Activated CD4-positive, alpha-beta T cell treated with anti-CD3 and anti-CD28 coated beads for 48 hours (primary cell): ENCODE measurements around the gene SLC66A2.

Experiments used
- DNase-seq: peaks from one replicate; pipeline ENCODE4 v3.0.0-alpha.2; 2020

SLC66A2 gene

GRCh38 chr18:79917169-79917852, 34.1 kb downstream of the SLC66A2 start:
- no peak for DNase-seq

DNA sequence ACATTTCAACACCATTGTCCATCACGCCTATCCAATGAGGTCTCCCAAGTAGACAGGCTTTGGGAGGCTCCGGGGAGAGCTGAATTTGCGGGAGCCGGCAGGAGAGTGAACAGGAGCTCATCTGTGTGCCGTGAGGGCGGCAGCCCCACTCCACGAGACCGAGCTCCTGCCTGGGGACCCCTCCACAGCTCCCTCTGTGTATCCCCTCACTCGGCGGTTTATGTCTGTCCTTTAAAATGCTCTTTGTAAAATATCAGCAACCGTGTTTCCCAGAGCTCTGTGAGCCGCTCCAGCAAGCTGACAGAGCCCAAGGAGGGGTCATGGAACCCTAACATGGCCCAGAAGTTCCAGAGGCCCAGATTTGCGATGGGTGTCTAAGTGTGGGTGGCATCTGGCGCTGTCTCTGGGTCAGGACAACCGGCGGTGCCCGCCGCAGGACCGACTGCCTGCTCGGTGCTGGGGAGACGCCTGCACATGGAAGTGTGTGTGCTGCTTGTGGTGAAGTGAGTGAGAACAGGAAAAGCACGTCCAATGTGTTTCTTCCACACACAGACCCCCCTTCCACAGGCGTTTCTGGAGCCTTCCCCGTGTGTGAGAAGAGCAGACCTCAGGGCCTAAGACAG, 34.8 kb downstream of the SLC66A2 start:
- no peak for DNase-seq

- no peak for DNase-seq
Measured at GRCh38 chr18:79916128-79916494, 35.3 kb downstream of the SLC66A2 start.

DNA sequence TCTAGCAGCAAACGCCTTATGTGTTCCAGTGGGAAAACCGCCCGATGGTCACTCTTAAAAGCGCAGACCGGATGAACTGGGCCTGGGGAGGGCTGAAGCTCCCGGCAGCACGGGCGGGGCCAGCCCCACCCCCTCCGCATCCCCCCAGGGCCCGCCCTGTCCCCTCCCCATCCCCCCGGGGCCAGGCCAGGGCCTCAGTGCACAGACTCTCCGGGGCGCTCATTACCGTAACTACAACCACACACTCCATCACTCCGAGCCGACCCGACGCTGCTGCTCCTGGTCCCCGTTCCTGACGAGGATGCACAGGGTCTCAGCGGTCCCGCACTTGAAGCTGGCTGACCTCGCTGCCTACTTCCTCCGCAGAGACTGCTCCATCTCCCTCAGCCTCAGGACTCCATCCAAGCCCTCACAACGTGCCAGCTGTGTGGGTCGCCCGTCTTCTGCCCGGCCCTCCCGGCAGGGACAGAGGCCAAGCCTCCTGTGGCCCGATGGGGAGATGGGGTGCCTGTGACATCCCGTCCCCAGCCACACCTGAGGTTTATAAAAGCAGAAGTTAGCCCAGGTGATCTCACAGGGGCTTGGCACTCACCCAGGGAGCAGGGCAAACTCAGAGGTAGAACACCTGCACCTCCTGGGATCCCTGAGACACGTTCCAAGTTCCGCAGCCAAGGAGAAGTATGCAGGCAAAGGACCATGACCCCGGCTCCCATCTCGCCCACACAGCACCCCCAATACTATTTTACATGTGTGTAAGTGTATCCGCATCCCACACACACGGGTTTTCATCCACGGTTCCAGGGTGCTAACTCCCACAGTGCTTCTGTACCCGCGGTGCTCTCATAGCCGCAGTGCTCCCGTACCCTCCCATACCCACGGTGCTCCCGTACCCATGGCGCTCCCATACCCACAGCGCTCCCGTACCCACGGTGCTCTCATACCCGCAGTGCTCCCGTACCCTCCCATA, 36.0 kb downstream of the SLC66A2 start:
- DNase-seq, result no peak

DNA sequence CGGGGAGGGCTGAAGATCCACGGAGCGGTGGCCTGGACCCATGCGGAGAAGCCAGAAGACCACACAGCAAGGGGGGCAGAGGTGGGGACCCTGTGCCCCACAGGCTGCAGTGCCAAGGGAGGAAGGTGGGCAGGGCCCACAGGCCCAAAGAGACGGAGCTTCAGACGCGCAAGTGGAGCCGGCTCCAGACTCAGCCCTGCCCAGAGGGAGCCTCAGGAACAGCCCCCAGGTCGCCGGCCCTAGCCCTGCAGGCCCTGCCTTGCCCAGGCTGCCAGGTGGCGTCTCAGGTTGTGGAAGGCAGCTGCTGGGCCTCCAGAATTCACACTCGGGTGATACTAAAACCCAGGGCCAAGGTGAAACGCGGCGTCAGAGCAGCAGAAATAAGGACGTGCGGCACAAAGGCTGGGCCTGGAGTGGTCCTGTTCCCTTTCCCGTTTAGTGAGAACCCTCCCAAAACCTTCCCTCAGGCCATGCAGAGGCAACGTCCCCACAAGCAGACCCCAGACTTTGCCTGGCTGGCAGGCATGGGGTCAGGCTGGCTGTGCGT, 36.8 kb downstream of the SLC66A2 start:
- no peak for DNase-seq

DNA sequence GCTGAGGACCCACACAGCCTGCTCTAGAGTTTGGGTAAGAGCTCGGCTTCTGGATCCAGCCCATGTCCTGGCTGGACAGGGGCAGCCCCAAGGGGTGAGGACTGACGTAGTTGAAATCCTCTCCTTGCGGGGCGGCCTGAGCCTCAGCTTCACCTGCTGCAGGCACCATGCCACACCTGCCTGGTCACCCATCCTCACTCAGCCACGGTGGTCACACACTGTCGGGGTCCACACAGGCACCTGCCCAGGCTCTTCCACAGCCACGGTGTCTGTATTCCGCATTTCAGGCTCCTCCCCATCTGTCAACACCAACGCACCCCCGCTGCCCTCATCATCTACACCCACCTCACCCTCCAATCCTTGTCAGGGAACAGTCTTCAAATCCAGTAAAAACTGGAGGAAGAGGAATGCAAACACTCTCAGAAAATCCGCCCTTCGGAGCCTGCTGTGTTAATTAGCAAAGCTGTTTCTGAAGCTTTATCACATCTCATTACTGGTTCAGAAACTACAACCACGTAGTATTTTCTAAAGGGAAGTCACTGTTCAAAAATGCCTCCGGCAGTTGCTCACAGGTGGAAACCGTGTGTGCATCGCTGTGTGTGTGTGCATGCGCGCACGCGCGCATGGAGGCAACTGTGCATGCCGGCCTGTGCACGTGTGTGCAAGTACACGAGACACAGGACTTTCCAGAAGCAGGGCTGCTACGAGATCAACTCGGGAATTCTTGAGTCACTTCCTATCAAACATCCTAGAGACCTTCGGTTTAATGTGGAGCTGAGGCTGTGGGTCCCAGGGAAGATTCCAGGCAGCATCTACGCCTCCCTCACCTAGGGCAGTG, 38.2 kb downstream of the SLC66A2 start:
- DNase-seq, result no peak

GRCh38 chr18:79912409-79912991, 39.0 kb downstream of the SLC66A2 start:
- DNase-seq, result peak; percentile 62

GRCh38 chr18:79911344-79912270, 39.8 kb downstream of the SLC66A2 start:
- no peak for DNase-seq

DNA sequence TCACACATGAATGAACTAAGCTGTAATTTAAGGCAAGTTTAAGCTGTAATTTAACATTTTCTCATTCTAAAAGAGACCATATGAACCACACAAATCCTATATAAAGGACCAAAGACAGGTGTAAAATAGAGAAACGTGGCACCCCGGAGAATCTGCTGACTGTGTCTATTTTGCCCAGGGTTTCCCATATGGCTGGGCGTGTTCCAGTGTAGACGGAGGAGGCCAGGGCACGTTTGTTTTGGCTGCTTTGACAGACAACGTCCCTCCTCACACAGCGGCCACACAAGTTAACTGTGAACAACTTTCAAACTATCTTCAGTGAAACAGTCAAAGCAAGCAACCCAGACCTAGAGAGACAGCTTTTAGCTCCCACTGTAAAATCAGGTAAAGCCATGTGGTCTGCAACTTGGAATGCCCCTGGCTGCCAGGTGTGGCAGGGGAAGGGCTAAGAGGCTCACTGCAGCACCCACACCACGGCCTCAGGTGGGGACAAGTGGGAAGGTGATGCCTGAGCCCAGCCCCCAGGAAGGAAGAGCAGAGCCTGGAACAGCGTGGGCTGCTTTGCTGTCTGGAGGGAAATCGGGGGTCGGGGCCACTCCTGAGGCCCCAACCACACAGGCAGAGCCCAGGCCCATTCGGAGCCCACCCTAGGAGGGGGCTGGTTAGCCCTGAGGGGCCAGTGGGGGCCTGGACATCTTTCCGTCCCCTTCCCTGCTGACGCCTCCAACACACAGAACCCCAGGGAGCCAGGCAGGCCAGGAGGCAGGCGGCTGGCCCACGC, 40.7 kb downstream of the SLC66A2 start:
- DNase-seq, result no peak

DNA sequence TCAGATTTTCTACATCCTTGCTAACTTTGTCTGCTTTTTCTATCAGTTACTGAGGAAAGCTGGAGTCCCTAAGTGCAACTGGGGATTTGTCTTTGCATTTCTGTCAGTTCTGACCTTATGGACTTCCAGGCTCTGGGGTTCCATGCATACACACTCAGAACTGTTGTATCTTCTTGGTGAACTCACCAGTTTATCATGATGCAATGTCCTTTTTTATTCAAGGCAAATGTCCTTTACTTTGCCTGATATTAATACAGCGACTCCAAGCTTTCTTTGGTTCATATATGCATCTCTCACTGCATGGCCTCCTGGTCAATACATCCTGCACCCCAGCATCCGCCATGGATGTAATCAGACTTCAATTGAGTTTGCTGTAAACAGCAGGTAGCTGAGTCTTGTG, 44.7 kb downstream of the SLC66A2 start:
- no peak for DNase-seq

DNA sequence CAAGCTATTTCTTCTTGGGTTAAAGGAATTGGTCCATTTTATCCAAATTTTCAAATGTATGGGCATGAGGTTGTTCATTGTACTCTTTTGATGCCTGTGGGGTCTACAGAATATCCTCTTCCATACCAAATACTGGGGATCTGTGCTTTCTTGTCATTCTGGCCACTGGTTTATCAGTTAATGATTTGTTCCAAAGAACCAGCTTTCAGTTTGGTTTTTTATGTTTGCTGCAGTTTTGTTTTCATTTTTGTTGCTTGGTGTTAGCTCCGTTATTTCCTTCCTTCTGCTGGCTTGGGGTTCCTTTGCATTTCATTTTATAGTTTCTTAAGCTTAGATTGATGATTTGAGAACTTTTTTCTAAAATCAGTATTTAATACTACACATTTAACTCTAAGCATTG, 45.5 kb downstream of the SLC66A2 start:
- DNase-seq, result no peak

GRCh38 chr18:79905389-79905911, 46.0 kb downstream of the SLC66A2 start:
- DNase-seq, result no peak

DNA sequence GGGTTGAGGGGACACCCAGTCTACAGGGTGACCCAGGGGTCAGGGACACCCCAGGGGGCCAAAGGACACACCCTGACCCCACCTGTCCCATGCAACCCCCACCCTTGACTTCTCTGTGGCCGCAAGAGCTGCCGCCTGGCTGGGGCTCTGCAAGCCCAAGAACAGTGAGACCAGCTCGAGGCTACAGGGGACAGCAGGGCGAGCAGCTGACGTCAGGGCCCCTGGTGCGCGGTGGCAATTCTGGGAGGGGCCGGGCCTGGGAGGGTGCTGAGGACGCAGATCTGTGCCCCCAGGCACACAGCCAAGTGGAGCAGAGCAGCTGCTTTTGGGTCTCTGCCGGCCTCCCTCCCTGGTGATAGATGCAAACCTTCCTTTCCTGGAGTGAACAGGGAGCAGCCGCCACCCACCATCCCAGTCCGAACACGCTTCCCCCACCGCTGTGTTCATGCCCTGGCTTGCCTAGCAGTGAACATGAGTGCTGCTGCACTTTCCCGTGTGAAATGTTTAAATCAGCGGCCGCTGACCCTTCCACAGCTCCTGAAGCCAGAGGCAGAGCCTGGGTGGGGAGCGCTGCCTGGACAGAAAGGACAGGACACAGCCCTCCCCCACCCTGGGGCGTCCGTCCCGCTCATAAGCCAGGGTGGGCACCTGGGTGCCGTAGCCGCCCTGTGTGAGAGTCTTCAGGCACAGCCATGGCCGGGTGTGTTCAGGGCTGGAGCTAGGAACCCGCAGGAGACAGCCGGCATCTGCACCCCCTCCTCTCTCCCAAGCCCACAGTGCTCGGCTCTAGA, 46.9 kb downstream of the SLC66A2 start:
- DNase-seq, result no peak

GRCh38 chr18:79903787-79904356, 47.6 kb downstream of the SLC66A2 start:
- no peak for DNase-seq

GRCh38 chr18:79903071-79903635, 48.3 kb downstream of the SLC66A2 start:
- DNase-seq, result no peak

DNA sequence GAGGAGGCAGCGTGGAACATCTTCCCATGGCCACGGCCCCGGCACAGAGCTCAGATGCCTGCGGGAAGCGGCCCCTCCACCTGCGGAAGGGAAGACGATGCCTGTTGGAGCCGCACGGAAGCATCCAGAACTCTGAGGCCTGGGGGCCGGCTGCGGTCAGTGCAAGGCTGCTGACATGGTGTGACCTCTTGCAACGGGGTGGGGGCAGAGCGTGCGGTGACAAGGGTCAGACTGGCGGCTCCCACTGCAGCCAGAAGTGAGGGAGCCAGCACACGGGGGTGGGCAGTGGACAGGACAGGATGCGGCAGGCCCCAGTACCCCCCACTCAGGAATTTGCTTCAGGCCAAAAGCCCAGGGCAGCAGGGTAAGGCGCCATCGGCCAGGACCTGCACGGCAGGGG, 48.8 kb downstream of the SLC66A2 start:
- DNase-seq, result no peak

DNA sequence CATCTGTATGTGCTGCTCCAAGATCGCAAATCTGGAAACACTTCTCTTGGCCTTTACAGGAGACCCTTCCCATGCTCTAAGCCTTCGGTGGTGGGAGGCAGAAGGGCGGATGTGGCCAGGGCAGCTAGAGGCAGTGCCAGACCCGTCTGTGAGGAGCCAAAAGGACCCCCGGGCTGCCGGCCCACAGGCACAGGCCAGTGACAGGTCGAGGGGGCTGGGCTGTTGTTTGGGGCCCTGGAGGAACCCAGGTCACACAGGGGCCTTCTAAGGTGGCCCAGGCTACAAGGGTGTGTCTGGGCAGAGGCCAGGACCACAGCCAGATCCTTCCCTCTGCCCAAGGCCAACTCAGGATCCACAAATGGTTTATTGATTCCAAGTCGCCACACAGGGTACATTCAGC, 49.4 kb downstream of the SLC66A2 start:
- DNase-seq, result no peak

DNA sequence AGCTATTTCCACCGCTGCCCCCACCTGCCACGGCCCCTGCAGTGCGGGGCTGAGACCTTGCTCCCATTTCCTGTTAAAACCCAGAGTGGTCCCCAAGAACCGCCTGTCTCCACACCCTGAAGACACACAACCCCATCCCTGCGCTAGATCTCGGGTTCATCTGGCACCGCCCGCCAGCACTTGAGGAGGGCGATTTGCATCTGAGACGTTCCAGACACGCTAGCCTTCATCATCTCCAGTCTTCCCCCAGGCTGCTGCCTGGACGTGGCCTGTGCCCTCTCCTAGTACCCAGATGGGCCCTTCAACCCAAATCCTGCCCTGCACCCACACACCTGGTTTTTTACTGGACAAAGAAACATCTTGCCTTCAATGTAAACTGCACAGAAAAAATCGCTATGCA, 49.8 kb downstream of the SLC66A2 start:
- no peak for DNase-seq
